KBM-7 (cell line): ENCODE measurements around the gene UBAP2L.
"Not testable (repeated sequence)": the region's sequence is repeated elsewhere in the genome, so short reads cannot be mapped to it uniquely, and the experiment has no call there.

Source experiments
- DNase-seq: peaks from one replicate; pipeline ENCODE4 v3.0.0-alpha.2; 2015
- in situ Hi-C: fragments of 300-500 bp; cut with MboI; formaldehyde crosslinking; loops from 2 replicates; pipeline ENCODE4 v1.14.3; 2020; ENCODE audit warnings: low sequenced_read_pairs, low pct_unique_long_range_greater_than_20kb, mixed read lengths

The UBAP2L gene

DNA sequence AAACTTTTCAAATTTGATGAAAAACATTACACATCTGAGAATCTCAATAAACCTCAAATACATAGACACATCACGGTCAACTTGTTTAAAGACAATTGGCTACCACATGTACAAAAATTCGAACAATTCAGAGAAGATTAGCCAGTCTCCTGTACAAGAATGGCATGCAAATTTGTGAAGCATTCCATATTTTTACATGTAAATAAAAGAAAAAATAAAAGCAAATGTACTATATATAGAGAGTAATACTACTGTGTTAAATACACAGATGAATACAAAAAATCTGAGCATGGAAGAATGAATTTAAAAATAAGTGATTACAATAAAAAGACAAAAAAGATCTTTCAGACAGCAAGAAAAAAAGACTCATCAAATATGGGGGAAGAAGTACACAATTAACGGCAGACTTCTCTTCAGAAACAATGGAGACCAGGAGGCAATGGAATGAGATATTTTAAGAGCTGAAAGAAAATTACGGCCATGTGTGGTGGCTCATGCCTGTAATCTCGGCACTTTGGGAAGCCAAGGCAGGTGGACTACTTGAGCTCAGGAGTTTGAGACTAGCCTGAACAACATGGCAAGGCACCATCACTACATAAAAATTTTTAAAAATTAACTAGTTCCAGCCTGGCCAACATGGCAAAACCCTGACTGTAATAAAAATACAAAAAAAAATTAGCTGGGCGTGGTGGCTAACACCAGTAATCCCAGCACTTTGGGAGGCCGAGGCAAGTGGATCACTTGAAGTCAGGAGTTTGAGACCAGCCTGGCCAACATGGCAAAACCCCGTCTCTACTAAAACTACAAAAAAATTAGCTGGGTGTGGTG, 74.9 kb downstream of the UBAP2L start:
- in situ Hi-C loops: no loop called here
- DNase-seq: peak; percentile 18

DNA sequence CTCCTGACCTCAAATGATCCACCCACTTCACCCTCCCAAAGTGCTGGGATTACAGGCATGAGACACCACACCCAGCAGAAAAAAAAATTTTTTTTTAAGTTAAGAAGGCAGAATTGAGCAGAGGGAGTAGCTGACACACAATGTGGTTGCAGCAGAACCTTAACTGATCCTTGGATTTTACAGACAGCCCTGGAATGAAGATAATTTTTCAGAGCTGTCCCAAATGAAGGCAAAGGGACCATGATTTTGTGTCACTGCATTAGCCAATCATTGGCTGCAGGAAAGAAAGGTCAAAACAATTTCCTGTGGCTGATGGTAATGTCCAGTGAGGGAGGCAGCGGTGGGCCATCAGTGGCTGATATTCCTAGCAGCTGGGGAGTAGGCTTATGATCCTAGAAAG, 80.8 kb downstream of the UBAP2L start:
- in situ Hi-C loops: no loop called here
- DNase-seq: no peak

DNA sequence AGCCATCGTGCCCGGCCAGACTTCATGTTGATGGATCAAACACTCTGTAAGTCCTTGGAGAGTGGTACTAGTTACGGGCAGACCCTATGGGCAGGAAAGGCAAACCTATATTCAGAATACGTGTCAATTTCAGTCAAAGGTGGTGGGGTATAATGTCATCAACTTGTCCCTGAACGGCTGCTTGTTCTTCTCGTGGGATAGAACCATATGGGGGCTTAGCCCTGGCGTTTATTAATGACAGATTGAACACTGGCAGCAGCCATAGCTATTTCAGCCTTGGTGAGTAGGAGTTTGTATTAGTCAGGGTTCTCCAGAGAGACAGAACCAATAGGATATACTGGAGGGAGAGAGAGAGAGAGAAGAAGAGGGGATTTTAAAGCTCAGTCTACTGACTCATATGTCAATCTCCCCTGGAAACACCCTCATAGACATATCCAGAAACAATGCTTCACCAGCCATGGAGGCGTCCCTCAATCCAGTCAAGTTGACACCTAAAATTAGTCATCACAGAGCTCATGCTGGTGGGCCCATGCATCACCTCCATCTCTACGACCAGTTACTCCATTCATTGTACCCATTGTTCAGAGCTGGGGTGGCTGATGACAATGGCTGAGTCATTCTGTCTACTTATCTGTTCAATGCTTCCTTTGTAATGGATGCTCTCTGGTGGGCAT, 84.0 kb downstream of the UBAP2L start:
- in situ Hi-C loops: no loop called here
- no peak for DNase-seq

DNA sequence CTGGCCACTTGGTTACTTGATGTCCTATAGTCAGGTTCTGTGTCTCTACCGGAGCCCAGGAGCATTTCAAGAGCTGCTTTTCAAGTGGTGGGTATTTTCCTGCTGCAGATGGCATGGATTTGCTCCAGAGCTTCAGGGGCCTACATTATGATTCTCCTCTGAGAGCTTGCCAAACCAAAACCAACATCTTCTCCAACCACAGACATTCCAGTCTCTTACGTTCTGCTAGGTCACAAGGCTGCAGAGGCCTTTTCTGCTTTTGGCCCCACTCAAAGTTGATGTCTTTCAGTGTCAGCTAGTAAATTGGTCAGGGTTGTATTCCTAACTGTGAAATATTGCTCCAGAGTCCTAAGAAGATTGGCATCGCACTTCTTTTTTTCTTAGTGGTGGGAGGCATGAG, 85.4 kb downstream of the UBAP2L start:
- in situ Hi-C loops: no loop called here
- no peak for DNase-seq

DNA sequence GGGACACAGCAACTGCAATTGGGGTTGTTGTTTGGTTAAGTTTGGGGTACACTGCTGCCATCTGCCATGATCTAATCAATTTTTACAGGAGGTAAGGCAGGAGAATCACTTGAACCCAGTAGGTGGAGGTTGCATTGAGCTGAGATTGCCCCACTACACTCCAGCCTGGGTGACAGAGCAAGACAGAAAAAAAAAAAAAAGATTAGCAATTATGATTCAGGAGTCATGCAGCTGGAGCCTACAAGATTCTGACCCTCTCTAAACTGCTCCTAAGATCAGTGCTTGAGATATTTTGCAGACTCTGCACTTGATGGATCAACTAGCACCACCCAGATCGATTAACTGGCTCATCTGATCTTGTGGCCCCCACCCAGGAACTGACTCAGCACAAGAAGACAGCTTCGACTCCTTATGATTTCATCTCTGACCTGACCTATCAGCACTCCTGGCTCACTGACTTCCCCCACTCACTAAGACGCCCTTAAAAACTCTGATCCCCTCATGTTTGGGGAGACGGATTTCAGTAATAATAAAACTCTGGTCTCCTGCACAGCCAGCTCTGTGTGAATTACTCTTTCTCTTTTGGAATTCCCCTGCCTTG, 87.0 kb downstream of the UBAP2L start:
- DNase-seq, in situ Hi-C loops: not testable (repeated sequence)

DNA sequence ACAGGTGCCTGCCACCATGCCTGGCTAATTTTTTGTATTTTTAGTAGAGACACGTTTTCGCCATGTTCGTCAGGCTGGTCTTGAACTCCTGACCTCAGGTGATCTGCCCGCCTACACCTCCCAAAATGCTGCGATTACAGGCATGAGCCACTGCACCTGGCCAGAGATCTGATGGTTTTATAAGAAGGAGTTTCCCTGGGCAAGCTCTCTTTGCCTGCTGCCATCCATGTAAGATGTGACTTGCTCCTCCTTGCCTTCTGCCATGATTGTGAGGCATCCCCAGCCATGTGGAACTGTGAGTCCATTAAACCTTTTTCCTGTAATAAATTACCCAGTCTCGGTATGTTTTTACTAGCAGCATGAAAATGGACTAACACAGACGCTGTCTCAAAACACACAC, 88.4 kb downstream of the UBAP2L start:
- DNase-seq, in situ Hi-C loops: not testable (repeated sequence)

DNA sequence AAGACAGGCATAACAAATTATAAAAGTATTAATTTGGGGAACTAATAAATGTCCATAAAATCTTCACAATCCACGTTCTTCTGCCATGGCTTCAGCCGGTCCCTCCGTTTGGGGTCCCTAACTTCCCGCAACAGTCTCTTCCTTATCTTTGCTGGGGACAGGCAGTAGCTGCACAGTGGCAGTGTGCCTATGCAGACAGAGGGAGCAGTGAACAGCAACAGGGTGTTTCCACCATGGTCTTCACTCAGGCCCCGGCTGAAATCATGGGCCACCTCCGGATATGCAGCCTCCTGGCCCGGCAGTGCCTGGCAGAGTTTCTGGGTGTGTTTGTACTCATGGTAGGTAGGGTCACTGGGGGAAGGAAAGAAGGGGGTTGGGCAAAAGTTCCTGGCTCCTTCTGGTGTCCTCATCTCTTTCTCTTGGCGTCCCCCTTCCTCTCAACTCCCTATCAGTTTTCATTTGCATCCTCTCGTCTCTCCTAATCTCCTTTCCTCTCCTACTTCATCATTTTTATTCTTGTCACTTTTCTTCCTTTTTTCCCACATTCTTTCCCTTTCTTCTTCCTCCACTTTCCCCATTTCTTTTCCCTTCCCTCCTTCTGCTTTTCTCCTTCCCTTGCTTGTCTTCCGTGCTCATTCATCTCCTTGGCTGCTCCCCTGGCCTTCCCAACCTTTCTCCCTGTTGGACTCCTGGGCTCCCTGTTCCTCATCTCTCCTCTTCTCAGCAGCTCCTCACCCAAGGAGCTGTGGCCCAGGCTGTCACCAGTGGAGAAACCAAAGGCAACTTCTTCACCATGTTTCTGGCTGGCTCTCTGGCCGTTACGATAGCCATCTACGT, 91.7 kb downstream of the UBAP2L start:
- DNase-seq, in situ Hi-C loops: not testable (repeated sequence)

DNA sequence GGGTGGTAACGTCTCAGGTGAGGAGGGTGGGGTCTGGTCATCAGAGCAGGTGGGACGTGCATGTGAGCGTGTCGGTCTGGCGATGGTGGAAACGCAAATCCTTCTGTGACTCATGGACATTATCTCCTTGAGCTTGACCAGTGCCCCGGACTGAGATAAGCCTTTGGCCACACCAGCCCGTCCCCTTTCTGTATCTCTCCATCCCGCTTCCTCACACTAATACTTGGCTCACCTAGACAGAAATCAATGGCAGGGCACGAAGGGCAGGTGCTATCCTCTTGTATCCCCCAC, 92.3 kb downstream of the UBAP2L start:
- in situ Hi-C loops: no loop called here
- DNase-seq: no peak

DNA sequence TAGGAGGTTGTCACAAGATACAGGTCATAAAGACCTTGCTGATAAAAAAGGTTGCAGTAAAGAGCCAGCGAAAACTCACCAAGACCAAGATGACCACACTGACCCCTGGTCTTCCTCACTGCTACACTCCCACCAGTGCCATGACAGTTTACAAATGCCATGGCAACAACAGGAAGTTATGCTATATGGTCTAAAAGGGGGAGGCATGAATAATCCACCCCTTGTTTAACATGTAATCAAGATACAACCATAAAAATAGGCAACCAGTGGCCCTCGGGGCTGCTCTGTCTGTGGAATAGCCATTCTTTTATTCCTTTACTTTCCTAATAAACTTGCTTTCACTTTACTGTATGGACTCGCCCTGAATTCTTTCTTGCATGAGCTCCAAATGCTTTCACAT, 93.5 kb downstream of the UBAP2L start:
- in situ Hi-C loops, DNase-seq: not testable (repeated sequence)

DNA sequence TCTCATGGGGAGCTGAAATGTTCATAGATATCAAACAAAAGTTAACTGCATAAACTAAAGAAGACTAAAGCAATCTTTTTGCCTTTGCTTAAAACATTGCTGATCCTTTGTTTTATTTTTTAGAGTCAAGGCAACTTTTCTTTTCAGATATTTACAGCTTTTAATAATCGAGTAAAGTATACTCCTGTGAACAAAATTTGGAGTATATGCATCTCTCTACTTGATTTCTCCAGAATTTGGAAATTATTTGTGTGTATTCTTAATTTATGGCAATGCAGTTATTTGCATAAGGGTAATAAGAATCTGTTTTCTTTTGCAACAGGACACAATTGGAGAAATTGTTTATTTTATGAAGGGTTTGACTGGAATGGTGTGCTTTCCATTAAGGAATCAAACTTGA, 95.9 kb downstream of the UBAP2L start:
- in situ Hi-C loops: no loop called here
- no peak for DNase-seq

DNA sequence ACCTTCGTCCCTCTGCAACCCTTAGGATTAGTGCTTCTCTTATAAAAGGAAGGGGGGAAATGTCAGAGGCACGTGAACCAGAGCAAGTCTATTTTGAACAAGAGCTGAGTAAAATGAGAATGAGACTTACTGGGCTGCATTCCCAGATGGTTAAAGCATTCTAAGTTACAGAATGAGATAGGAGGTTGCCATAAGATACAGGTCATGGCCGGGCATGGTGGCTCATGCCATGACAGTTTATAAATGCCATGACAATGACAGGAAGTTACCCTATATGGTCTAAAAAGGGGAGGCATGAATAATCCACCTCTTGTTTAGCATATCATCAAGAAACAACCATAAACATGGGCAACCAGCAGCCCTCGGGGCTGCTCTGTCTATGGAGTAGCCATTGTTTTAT, 97.6 kb downstream of the UBAP2L start:
- DNase-seq: no peak
- in situ Hi-C loops: no loop called here
